AG10803 (cell line): ENCODE data around the gene RIN3.

Source experiments
- DNase-seq: peaks from one replicate; pipeline ENCODE4 v3.0.0; 2010; ENCODE audit warnings: low read depth
- H3K4me3 ChIP-seq: 2 replicates; pipeline ENCODE4 v1.5.1; 2011; ENCODE audit warnings: mild to moderate bottlenecking, low read length, control low read depth
- CTCF ChIP-seq: conservative IDR thresholded peaks from 2 replicates; pipeline ENCODE4 v1.5.1; 2011; ENCODE audit warnings: mild to moderate bottlenecking, low read length, control low read depth, inconsistent platforms

The RIN3 gene

GRCh38 chr14:92521058-92521415, 7.5 kb downstream of the RIN3 start:
- no peak for TF ChIP-seq CTCF
- H3K4me3 ChIP-seq: no peak overlapping the region
- no peak for DNase-seq

DNA sequence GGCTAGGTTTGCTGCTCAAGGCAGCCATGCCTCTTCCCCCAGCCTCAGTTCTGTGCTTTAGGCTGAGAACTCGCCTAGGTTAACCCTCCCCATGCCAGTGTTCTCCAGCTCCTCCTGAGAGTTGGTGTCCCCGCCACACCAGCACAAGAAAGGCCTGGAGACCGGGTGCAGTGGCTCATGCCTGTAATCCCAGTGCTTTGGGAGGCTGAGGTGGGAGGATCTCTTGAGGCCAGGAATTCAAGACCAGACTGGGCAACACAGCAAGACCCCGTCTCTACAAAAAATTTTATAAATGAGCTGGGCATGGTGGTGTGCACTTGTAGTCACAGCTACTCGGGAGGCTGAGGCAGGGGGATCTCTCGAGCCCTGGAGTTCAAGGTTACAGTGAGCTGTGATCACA, 10.2 kb downstream of the RIN3 start:
- no peak for TF ChIP-seq CTCF
- DNase-seq: no peak
- H3K4me3 ChIP-seq: no peak overlapping the region

GRCh38 chr14:92524602-92525185, 11.1 kb downstream of the RIN3 start:
- no peak overlapping the region for H3K4me3 ChIP-seq
- no peak for DNase-seq
- TF ChIP-seq CTCF: no peak

GRCh38 chr14:92525322-92526095, 11.9 kb downstream of the RIN3 start:
- no peak overlapping the region for H3K4me3 ChIP-seq
- TF ChIP-seq CTCF: no peak
- no peak for DNase-seq

GRCh38 chr14:92527721-92528120, 14.1 kb downstream of the RIN3 start:
- no peak overlapping the region for H3K4me3 ChIP-seq
- no peak for DNase-seq
- TF ChIP-seq CTCF: no peak

DNA sequence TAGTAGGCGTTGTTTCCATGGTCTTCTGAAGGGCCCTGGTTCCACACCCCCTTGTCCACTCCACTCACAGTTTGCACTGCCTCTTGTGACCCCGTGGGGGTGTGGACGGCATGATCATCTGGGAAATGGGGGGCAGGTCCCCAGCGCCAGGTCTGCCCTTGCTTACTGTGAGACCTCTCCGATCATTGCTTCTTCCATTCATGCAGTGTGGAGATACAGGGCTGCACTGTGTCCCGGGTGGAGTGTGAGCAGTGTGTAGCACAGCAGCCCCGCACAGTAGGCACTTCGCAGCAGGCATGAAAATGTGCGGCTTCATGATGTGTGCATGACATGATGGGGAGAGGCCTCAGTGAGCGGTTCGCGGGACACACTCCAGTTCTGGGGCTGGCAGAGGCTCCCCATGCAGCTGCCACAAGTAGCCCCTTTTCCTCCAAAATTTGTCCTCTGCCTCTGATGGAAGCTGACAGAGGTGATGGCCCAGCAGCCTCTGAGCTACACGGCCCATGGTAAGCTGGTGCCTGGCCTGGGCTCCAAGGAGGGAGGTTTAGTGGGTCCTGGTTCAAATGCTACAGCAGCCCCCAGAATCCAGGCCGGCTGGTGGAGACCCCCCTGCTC, 15.0 kb downstream of the RIN3 start:
- no peak for DNase-seq
- TF ChIP-seq CTCF: no peak
- no peak overlapping the region for H3K4me3 ChIP-seq

DNA sequence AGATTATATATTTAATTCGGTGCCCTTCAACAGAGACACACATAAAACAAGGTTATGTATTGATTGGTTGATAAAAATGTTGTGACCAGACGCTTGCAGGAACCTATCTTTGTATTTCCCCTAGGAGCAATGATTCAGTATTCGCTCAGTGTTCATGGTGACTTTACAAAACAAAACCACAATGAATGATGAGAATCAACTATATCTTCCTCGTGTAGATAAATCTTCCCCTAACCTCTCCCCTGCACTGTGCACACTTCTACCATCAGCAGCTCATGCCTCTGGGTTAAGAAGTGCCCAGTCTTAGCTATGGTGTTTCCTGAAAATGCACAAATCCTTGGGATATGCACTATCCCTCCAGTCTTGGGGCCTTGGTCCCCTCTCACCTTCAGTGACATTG, 16.3 kb downstream of the RIN3 start:
- no peak for DNase-seq
- no peak for TF ChIP-seq CTCF
- no peak overlapping the region for H3K4me3 ChIP-seq
